Nephron (organoid): ENCODE results near the gene ARL5C.

Experiments used
- H3K27ac Mint-ChIP-seq, 3 experiments: 2 replicates each; pipeline ENCODE4 v1.8.0; 2020; ENCODE audit warnings: mixed read lengths in 3 of 3, mild to moderate bottlenecking in 2 of 3, moderate library complexity in 1 of 3
- H3K27me3 Mint-ChIP-seq: 2 replicates; pipeline ENCODE4 v1.8.0; 2021; ENCODE audit warnings: low read depth, mild to moderate bottlenecking, moderate library complexity, mixed read lengths
- H3K36me3 Mint-ChIP-seq: 2 replicates; pipeline ENCODE4 v1.8.0; 2020; ENCODE audit warnings: low read depth, mixed read lengths
- H3K4me1 Mint-ChIP-seq: 2 replicates; pipeline ENCODE4 v1.8.0; 2020; ENCODE audit warnings: mixed read lengths
- H3K4me3 Mint-ChIP-seq, 3 experiments: 2 replicates each; pipeline ENCODE4 v1.8.0; 2020; ENCODE audit warnings: mild to moderate bottlenecking in 3 of 3, mixed read lengths in 3 of 3, moderate library complexity in 2 of 3
- H3K9me3 Mint-ChIP-seq: 2 replicates; pipeline ENCODE4 v1.8.0; 2020; ENCODE audit warnings: mixed read lengths
- TF ChIP-seq, protein P1 (sequence below), 3 experiments: fragments of 200-600 bp; sonication (generic); IDR thresholded peaks; one replicate each; pipeline ENCODE4 v1.5.0; 2021; ENCODE audit warnings: antibody characterized with exemption in 3 of 3; ENCODE audit not compliant: unreplicated experiment in 3 of 3

Gene ARL5C

DNA sequence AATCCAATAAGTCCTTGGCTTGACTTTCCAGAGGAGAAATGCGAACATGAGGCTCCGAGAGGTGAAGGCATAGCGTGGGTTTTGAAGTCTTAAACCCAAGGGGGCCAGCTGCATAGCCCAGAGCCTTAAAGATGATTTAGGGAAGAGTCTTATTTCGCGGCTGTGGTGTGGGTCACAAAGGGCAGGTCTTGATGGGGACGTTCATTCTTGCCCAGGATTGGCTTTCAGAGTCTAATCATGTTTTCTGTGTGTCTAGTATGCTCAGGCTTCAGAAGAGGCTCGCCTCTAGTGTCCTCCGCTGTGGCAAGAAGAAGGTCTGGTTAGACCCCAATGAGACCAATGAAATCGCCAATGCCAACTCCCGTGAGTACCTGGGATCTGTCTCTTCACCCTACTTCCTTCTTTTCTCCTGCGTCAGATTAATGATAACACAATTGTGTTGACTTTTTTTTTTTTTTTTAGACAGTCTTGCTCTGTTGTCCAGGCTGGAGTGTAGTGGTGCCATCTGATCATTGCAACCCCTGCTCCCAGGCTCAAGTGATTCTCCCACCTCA lies 35.1 kb upstream of the ARL5C start:
- Mint-ChIP-seq H3K27ac (peak overlapping the region; percentile 99 to 100 (median 100)), H3K27me3 (no peaks in the 10 kb centered on the region), H3K4me1 (peaks cover 27% of the 10 kb centered on the region), H3K36me3 (peaks cover 47% of the 10 kb centered on the region), H3K9me3 (no peaks in the 10 kb centered on the region), H3K4me3 (peak overlapping the region; percentile 90 to 97 (median 91))
- TF ChIP-seq, protein P1, sequence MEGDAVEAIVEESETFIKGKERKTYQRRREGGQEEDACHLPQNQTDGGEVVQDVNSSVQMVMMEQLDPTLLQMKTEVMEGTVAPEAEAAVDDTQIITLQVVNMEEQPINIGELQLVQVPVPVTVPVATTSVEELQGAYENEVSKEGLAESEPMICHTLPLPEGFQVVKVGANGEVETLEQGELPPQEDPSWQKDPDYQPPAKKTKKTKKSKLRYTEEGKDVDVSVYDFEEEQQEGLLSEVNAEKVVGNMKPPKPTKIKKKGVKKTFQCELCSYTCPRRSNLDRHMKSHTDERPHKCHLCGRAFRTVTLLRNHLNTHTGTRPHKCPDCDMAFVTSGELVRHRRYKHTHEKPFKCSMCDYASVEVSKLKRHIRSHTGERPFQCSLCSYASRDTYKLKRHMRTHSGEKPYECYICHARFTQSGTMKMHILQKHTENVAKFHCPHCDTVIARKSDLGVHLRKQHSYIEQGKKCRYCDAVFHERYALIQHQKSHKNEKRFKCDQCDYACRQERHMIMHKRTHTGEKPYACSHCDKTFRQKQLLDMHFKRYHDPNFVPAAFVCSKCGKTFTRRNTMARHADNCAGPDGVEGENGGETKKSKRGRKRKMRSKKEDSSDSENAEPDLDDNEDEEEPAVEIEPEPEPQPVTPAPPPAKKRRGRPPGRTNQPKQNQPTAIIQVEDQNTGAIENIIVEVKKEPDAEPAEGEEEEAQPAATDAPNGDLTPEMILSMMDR (IDR thresholded peaks at IDR 0.05; ENCODE audit: unreplicated experiment in 3 of 3): no peak

DNA sequence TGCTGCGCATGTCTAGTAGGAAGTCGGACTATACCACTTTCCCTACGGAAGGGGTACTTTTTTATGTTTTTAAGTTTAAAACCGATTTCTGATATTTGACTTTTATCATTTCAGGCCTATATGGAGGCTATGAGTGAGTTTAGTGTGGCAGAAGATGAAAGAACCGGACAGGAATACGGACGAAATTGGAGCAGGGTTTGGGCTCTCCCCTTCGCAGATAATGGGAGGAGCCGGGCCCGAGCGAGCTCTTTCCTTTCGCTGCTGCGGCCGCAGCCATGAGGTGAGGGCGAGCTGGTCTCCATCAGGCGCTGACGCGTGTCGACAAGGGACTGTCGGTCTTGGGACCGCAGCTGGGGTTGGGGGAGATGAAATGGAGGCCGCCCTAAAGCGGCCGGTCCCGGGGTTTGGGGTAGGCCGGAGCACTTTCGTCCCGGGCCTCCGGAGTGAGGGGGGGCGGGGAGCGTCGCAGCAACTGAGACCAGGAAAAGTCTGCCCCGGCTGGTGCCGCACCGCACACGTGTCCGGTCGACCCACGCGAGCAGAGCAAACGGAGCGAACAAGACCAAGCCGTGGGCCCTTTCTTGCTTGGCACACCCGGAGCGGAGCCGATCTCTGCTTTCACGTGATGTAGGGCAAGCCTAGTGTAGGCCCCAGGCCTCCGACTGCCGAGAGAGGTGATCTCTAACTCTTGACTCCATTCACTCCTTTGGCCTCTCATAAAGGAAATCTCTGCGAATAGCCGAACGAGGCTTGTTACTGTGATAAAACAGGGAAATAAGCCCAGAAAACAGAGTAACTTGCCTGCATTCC lies 34.3 kb upstream of the ARL5C start, which contains the start of gene RPL19:
TSS of gene RPL19 (plus strand) at position 214 of the 810 bp plus-strand sequence. CDS start at position 276, 62 bp downstream.
- Mint-ChIP-seq H3K4me1 (peaks cover 27% of the 10 kb centered on the region), H3K4me3 (peak within 1 kb of the TSS; percentile 90 to 97 (median 91)), H3K36me3 (peaks cover 47% of the 10 kb centered on the region), H3K27ac (peak within 1 kb of the TSS; percentile 99 to 100 (median 100)), H3K9me3 (no peaks in the 10 kb centered on the region), H3K27me3 (no peaks in the 10 kb centered on the region)
- TF ChIP-seq, protein P1 (IDR thresholded peaks at IDR 0.05; ENCODE audit: unreplicated experiment in 3 of 3): no peak

DNA sequence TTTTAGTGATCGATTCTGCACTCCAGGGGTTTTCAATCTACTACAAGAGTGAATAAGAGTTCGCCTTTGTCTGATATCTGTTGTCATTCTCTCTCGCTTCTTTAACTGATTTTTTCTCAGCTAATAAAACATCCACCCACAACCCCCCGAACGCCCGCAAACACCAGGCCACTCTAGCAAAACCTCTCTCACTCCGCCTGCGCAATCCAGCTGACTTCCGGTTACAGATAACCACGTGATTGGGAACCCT lies 33.8 kb upstream of the ARL5C start:
- Mint-ChIP-seq H3K27me3 (no peaks in the 10 kb centered on the region), H3K4me3 (peak overlapping the region; percentile 90 to 97 (median 91)), H3K36me3 (peaks cover 43% of the 10 kb centered on the region), H3K9me3 (no peaks in the 10 kb centered on the region), H3K4me1 (peaks cover 31% of the 10 kb centered on the region), H3K27ac (peak overlapping the region; percentile 99 to 100 (median 100))
- TF ChIP-seq, protein P1 (IDR thresholded peaks at IDR 0.05; ENCODE audit: unreplicated experiment in 3 of 3): no peak

DNA sequence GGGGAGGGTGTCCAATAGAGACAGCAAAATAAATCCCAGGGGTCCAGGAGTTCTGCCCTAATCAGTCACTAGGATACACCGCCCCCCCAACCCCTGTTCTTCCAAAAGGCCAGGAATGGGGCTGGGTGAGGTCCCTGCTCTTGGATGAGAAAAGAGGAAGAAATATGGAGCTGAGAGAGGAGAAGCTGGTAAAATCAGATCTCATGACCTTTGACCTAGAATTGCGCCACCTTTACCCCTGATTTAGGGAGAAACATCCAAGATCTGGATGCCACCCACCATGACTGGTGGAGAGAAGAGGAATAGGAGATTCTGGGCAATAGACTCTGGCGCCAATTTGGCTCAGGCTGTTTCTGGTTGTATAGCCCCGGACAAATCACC lies 32.2 kb upstream of the ARL5C start:
- Mint-ChIP-seq H3K36me3 (peaks cover 33% of the 10 kb centered on the region), H3K4me1 (peaks cover 44% of the 10 kb centered on the region), H3K27ac (peak overlapping the region; percentile 99 to 100 (median 100)), H3K9me3 (no peaks in the 10 kb centered on the region), H3K4me3 (peak overlapping the region; percentile 90 to 97 (median 91)), H3K27me3 (no peaks in the 10 kb centered on the region)
- TF ChIP-seq, protein P1 (IDR thresholded peaks at IDR 0.05; ENCODE audit: unreplicated experiment in 3 of 3): no peak

DNA sequence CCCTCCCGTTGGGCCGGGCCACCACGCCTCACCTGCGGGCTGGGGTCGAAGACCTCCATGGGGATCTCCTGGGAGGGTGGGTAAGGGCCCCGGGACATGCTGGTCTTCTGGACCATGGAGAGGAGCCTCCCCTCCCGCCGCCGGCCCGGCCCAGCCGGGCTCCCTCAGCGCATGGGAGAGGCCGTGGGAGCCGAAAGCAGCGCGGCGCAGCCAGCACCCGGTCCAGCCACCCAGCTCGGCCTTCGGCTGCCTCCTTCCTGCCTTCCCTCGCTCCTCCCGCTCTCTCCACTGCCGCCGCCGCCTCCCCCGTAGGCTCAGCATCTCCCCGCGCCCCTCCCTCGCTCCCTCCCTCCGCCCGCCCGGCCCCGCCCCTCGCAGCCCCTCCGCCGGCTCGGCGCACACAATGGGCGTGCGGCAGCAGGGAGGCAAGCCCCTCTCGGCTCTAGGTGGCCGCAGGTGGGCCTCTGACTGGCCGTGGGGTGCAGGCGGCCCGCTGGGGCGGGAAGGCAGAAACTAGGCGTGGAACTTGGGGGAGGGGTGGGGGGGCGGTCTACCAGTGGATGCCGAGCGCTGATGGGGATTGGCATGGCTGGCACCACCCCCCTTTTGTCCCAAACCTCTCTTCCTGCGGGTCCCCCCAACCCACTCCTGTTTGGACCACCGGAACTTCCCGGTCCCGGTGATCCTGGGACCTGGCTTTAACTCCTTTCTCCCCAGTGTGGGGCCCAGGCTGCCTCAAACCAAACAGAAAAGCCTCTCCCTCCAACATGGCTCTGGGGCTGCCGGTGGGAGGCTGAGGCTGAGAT lies 31.6 kb upstream of the ARL5C start, which contains the start of gene CACNB1:
TSS of gene CACNB1 (minus strand) at position 290 of the 806 bp plus-strand sequence. CDS start at position 116, 174 bp downstream.
- Mint-ChIP-seq H3K9me3 (no peaks in the 10 kb centered on the region), H3K36me3 (peaks cover 31% of the 10 kb centered on the region), H3K4me1 (peaks cover 47% of the 10 kb centered on the region), H3K27ac (peak within 1 kb of the TSS; percentile 99 to 100 (median 100)), H3K4me3 (peak within 1 kb of the TSS; percentile 90 to 97 (median 91)), H3K27me3 (no peaks in the 10 kb centered on the region)
- TF ChIP-seq, protein P1 (IDR thresholded peaks at IDR 0.05; ENCODE audit: unreplicated experiment in 3 of 3): no peak
